Measurements from ENCODE around the gene MAGEB1.

The MAGEB1 gene

GRCh38 chrX:30296408-30297254 is 49.7 kb downstream of the MAGEB1 start:
- no peak for DNase-seq (ENCODE audit: low read depth)

DNA sequence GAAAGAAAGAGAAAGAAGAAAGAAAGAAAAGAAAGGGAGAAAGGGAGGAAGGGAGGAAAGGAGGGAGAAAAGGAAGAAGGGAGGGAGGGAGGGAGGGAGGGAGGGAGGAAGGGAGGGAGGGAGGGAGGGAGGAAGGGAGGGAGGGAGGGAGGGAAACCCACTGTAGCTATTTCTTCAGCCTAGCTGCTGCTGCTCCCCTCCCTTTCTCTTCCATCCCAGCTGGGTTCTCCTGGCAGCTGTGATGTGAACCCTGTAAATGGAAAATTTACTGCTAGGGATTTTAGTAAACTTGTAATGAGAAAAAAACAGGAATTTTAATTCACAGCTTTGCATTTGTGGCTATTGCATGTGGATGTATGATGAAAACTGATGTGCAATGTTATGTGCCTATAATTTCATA is 54.3 kb downstream of the MAGEB1 start:
- DNase-seq (ENCODE audit: low read depth), result no peak
